Measurements from ENCODE around the gene DLG1.

DNA sequence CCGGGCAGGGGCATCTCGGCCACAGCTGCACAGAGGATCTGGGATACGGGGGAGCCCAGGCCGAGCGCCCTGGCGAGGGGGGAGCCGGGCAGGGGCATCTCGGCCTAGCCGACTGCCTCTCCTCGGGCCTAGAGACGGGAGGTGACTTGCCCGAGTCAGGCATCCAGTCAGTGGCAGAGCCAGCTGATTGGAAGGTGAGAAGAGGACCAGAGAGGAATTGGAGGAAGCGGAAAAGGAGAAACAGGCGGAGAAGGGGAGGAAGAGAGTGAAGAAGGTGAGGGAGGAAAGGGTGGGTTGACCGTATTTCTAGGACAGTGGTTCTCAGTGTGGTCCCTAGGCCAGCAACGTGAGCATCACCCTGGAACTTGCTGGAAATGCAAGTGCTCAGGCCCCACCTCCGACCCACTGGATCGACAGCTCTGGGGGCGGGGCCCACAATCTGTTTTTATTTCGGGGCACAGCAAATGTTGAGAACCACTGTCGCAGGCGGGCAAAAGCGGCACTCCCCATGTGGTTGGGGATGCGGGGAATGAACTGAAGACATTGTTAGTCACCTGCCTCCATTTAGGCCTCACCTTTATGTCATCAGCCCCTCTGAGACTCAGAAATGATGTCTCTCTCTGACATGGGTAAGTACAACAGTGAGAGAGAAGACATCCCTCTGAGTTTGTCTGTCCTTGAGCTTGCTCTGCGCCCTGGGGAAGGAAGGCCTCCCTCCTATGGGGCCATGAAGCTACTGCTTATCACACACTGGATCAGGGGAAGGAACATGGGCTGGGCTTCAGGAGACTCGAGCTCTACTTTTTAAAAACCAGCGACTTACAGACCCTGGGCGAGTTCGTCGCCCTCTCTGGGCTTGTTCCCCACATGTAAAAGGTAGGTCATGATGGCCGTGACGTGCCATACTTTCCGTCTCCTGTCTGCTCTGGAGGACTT, 267.8 kb downstream of the DLG1 start:
- TF ChIP-seq, protein P1, sequence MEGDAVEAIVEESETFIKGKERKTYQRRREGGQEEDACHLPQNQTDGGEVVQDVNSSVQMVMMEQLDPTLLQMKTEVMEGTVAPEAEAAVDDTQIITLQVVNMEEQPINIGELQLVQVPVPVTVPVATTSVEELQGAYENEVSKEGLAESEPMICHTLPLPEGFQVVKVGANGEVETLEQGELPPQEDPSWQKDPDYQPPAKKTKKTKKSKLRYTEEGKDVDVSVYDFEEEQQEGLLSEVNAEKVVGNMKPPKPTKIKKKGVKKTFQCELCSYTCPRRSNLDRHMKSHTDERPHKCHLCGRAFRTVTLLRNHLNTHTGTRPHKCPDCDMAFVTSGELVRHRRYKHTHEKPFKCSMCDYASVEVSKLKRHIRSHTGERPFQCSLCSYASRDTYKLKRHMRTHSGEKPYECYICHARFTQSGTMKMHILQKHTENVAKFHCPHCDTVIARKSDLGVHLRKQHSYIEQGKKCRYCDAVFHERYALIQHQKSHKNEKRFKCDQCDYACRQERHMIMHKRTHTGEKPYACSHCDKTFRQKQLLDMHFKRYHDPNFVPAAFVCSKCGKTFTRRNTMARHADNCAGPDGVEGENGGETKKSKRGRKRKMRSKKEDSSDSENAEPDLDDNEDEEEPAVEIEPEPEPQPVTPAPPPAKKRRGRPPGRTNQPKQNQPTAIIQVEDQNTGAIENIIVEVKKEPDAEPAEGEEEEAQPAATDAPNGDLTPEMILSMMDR (IDR thresholded peaks at IDR 0.05; ENCODE audit: low read length) = no peak
- TF ChIP-seq EZH2 (optimal IDR thresholded peaks at IDR 0.05; ENCODE audit: low read depth, low read length) = no peak

Data from MM.1S (cell line).